Measurements from ENCODE around the gene GSC. TPM values are rescaled to one million over a fixed set of nuclear protein-coding genes. Genes with fewer than 3 reads are reported as not detected.

The GSC gene
- total RNA-seq, 4 donors from 2014 or later = 0.58 to 7.4 (median 0.90) TPM; not detected in 1

DNA sequence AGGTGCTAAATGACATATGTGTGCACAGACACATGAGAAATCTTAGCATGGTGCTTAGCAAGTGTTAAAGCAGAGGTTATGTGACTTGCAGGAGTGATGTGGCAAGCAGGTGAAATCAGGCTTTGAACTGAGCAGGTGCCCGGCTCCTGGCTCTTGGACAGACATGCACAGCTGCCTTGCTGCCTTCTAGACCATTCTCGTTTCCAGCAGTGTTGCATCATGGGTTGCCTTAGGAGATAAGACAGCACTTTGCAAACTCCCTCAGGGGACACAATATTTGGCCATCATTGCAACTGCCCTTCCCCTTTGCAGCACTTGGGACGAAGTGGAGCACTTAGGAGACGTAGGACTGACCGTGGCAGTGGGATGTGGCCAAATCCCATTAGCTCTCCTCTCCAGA lies 17.2 kb upstream of the GSC start:
- H3K36me3 ChIP-seq = no peaks in the 10 kb centered on the region
- H3K9me3 ChIP-seq = no peaks in the 10 kb centered on the region
- intact Hi-C loops (cut with DNase I; ENCODE audit: low total_unique reads) = no loop called here
- no peak overlapping the region for H3K27ac ChIP-seq
- H3K27me3 ChIP-seq = no peaks in the 10 kb centered on the region
- no peaks in the 10 kb centered on the region for H3K4me1 ChIP-seq
- no peak overlapping the region for H3K4me3 ChIP-seq
- TF ChIP-seq, protein P1, sequence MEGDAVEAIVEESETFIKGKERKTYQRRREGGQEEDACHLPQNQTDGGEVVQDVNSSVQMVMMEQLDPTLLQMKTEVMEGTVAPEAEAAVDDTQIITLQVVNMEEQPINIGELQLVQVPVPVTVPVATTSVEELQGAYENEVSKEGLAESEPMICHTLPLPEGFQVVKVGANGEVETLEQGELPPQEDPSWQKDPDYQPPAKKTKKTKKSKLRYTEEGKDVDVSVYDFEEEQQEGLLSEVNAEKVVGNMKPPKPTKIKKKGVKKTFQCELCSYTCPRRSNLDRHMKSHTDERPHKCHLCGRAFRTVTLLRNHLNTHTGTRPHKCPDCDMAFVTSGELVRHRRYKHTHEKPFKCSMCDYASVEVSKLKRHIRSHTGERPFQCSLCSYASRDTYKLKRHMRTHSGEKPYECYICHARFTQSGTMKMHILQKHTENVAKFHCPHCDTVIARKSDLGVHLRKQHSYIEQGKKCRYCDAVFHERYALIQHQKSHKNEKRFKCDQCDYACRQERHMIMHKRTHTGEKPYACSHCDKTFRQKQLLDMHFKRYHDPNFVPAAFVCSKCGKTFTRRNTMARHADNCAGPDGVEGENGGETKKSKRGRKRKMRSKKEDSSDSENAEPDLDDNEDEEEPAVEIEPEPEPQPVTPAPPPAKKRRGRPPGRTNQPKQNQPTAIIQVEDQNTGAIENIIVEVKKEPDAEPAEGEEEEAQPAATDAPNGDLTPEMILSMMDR (IDR thresholded peaks at IDR 0.05) = no peak
- no peak for TF ChIP-seq POLR2A (IDR thresholded peaks at IDR 0.05)
- DNase-seq = no peak

DNA sequence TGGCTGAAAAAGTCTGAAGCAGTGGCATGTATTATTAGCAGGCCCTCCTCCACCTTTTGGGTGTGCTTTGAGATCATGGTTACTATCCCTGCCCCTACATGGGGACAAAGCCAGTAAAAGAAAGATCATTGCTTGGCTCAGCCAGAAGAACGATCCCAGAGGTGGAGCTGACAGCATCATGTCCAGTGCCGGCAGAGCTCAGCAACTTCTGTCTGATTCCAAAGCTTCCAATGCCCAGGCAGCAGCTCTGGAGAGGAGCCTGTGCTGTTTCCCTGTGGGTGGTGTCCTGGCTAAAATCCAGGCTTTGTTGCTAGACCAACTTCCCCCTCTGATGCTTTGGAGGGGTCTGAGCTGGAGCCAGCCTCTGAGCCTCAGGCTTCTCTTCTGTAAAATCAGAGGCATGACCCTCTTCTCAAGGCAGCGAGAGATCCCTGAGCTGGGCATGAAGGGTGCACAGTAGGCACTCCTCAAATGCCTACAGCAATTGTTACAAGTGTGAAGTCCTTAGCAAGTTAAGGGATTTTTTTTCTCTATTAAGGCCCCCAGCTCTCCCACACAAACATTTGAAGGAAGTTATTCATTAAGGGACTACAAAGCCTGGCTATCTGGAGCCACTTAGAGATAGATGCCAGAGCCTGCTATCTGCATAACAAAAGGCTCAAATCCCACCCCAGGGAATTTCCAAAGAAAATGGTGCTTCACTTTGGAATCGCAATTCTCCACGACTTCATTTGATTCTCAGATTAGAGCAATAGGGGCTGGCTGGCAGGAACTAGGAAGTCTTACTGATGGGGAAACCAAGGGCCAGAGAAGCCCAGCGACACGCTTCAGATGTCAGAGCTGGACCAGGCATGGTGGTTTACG lies 10.9 kb upstream of the GSC start:
- intact Hi-C loops (cut with DNase I; ENCODE audit: low total_unique reads) = no loop called here
- peaks cover 0 to 18% of the 10 kb centered on the region in 2 donors for H3K27me3 ChIP-seq
- no peak overlapping the region for H3K4me3 ChIP-seq
- no peaks in the 10 kb centered on the region for H3K36me3 ChIP-seq
- no peak overlapping the region for H3K27ac ChIP-seq
- TF ChIP-seq, protein P1 (IDR thresholded peaks at IDR 0.05) = no peak
- no peak for TF ChIP-seq POLR2A (IDR thresholded peaks at IDR 0.05)
- DNase-seq = no peak
- no peaks in the 10 kb centered on the region for H3K4me1 ChIP-seq
- no peaks in the 10 kb centered on the region for H3K9me3 ChIP-seq

DNA sequence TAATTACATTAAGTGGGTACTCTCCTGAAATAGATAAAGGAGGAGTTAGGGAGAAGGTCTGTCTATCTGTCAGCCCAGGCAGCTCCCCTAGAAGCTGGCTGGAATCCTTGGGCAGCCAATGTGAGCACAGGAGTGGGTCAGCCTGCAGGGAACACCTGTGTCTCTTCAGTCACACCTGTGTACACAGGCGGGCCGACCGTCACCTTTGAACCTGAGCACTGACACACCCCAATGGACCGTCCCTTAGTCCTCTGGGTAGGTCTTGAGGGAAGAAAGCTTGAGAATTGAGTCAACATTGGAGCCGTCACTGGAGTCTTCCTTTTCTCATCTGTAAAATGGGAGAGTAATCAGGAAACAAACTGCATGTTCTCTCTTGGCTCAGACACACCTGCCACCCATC lies 9.8 kb upstream of the GSC start:
- H3K36me3 ChIP-seq = no peaks in the 10 kb centered on the region
- intact Hi-C loops (cut with DNase I; ENCODE audit: low total_unique reads) = no loop called here
- no peak overlapping the region for H3K4me3 ChIP-seq
- H3K4me1 ChIP-seq = no peaks in the 10 kb centered on the region
- TF ChIP-seq, protein P1 (IDR thresholded peaks at IDR 0.05) = no peak
- TF ChIP-seq POLR2A (IDR thresholded peaks at IDR 0.05) = no peak
- H3K27me3 ChIP-seq = peaks cover 0 to 29% of the 10 kb centered on the region in 2 donors
- no peak for DNase-seq
- H3K9me3 ChIP-seq = no peaks in the 10 kb centered on the region
- no peak overlapping the region for H3K27ac ChIP-seq

DNA sequence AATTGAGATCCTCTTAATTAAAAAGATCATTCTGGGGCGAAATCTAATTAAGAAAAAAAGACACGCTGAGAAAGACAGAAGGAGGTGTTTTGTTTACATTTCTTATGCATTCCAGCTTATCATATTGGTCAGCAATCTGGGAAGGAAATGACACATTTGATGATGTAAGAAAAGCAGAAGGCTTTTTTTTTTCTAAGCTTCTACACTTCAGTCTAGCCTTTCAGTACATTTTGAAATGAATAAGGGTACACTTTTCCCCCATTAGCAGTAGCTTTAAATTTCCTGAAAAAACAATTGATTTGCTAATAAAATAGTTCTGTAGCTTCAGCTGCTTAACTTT lies 5.9 kb upstream of the GSC start:
- Histone ChIP-seq H3K27ac (no peak overlapping the region), H3K4me3 (no peak overlapping the region), H3K36me3 (no peaks in the 10 kb centered on the region), H3K27me3 (peaks cover 3 to 67% of the 10 kb centered on the region in 2 donors), H3K9me3 (no peaks in the 10 kb centered on the region), H3K4me1 (no peaks in the 10 kb centered on the region)
- no peak for TF ChIP-seq POLR2A (IDR thresholded peaks at IDR 0.05)
- TF ChIP-seq, protein P1 (IDR thresholded peaks at IDR 0.05) = no peak
- intact Hi-C loops (cut with DNase I; ENCODE audit: low total_unique reads) = no loop called here
- DNase-seq = no peak

DNA sequence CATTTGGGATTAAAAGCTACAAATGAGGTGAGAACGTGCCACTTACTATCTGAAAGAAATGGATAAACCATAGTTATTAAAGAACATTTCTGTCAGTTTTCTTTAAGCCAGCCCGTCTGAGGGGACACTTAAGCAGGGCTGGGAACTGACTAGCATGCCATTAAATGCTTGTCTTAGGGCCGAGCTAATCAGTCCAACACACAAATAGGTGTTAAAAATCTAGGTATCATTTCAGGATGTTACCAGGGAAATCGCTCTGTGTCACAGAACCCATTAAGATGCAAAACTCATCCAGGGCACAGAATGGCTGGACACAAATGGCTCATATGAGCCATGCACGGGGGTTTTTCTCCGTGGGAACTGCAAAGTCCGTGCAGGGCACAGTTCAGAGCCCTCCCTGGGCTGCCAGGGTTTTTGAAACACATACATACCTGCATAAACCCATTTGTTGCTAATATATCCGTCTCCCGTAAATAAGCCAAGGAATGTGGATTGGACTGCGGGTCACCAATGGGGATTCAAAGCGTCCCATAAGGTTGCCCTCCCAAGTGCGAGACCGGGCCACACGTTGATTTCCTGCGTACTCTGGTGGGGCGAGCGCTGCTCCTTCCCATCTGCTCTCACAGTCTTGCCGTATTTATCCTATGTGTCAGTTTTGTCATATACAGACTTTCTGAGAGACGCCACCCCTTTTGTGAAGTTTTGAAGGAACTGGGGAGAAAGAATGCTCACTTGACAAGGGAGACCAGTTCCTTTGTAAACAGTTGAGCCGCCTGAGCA lies 5.4 kb upstream of the GSC start:
- Histone ChIP-seq H3K27me3 (peaks cover 3 to 73% of the 10 kb centered on the region in 2 donors), H3K27ac (no peak overlapping the region), H3K4me3 (no peak overlapping the region), H3K9me3 (no peaks in the 10 kb centered on the region), H3K36me3 (no peaks in the 10 kb centered on the region), H3K4me1 (peaks cover 0 to 2% of the 10 kb centered on the region in 2 donors)
- no peak for TF ChIP-seq POLR2A (IDR thresholded peaks at IDR 0.05)
- TF ChIP-seq, protein P1 (IDR thresholded peaks at IDR 0.05) = no peak
- intact Hi-C loops (cut with DNase I; ENCODE audit: low total_unique reads) = no loop called here
- no peak for DNase-seq

Measured in uterus (tissue), 4 donors.